Tibial artery (tissue), 4 donors: Measurements from ENCODE around the gene MKLN1.
A peak's percentile ranks its signal among the peaks of the same experiment; 100 is the strongest.

Source experiments
- DNase-seq, 2 donors: peaks; one replicate each; pipeline ENCODE4 v3.0.0-alpha.2; 2019
- H3K27ac ChIP-seq, 2 donors: fragments of 200-600 bp; sonication (generic) in 1 of 2; 1 replicate in 1 of 2; 2 replicates in 1 of 2; pipeline ENCODE4 v1.5.1; 2018 to 2019; ENCODE audit warnings: mild to moderate bottlenecking in 1 of 2
- H3K27me3 ChIP-seq, 2 donors: fragments of 200-600 bp; sonication (generic) in 1 of 2; one replicate each; pipeline versions ENCODE4 v1.5.1 to v1.6.0; 2016 to 2019
- H3K36me3 ChIP-seq, 3 donors: fragments of 200-600 bp; sonication (generic) in 2 of 3; one replicate each; pipeline ENCODE4 v1.5.1; 2016 to 2019; ENCODE audit warnings: mild to moderate bottlenecking in 2 of 3
- H3K4me1 ChIP-seq, 4 donors: fragments of 200-600 bp; sonication (generic) in 2 of 4; 1 replicate in 3 of 4; 2 replicates in 1 of 4; pipeline ENCODE4 v1.5.1; 2016 to 2019
- H3K4me3 ChIP-seq, 2 donors: fragments of 200-600 bp; sonication (generic) in 1 of 2; 1 replicate in 1 of 2; 2 replicates in 1 of 2; pipeline ENCODE4 v1.5.1; 2018 to 2019; ENCODE audit warnings: mild to moderate bottlenecking in 2 of 2
- H3K9me3 ChIP-seq, 3 donors: fragments of 200-600 bp; sonication (generic) in 1 of 3; one replicate each; pipeline ENCODE4 v1.5.1; 2016 to 2019
- CTCF ChIP-seq, 2 experiments: fragments of 200-600 bp in 1 of 2; fragments of 450-650 bp in 1 of 2; IDR thresholded peaks; one replicate each; pipeline ENCODE4 v1.5.1; 2017 to 2019; ENCODE audit warnings: antibody characterized with exemption in 2 of 2, mild to moderate bottlenecking in 1 of 2, moderate library complexity in 1 of 2
- intact Hi-C: fragments of 100-400 bp; cut with DNase I; formaldehyde crosslinking; loops from one replicate; pipeline ENCODE4 v1.15.0; 2023; ENCODE audit warnings: low total_unique reads

MKLN1 gene

GRCh38 chr7:131325179-131325840, 2.4 kb upstream of the MKLN1 start:
- Histone ChIP-seq H3K27ac (no peak overlapping the region), H3K36me3 (no peaks in the 10 kb centered on the region), H3K4me1 (peaks cover 0 to 33% (median 12%) of the 10 kb centered on the region in 4 donors), H3K9me3 (no peaks in the 10 kb centered on the region), H3K27me3 (no peaks in the 10 kb centered on the region), H3K4me3 (no peak overlapping the region)
- no peak for DNase-seq
- intact Hi-C loops = no loop called here
- TF ChIP-seq CTCF (IDR thresholded peaks at IDR 0.05) = no peak

GRCh38 chr7:131326576-131326975, 1.1 kb upstream of the MKLN1 start:
- Histone ChIP-seq H3K27ac (peak overlapping the region; percentile 99 to 100), H3K36me3 (no peaks in the 10 kb centered on the region), H3K4me3 (peak overlapping the region; percentile 83 to 100), H3K9me3 (no peaks in the 10 kb centered on the region), H3K4me1 (peaks cover 0 to 39% (median 15%) of the 10 kb centered on the region in 4 donors), H3K27me3 (no peaks in the 10 kb centered on the region)
- no peak for DNase-seq
- intact Hi-C loops = no loop called here
- no peak for TF ChIP-seq CTCF (IDR thresholded peaks at IDR 0.05)

DNA sequence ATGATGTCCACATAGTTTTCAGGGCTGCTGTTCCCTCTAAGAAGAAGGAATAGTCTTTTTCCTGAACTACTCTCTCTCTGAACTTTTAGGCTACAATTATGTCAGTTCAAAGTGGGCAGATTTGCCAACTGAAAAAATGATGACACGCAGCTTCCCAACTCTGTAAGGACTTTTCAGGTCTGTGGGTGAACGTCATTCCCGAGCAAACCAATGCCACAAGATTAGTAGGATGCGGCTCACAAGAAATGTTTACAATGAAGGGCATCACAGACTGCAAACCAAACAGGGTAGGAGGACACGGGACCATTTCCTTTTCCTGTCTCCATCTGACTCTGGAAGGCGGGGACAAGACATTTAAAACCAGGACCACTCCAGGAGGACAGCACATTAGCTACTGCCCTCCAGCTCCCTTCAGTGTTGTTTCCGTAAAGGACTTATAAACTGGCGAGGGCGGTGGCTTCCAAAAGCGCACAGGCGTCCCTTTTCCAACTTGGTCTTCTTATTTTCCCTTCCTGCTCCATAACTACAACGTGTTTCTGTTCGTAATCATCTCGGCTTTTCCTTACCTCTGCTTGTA, 539 bp upstream of the MKLN1 start:
- Histone ChIP-seq H3K36me3 (no peaks in the 10 kb centered on the region), H3K9me3 (no peaks in the 10 kb centered on the region), H3K4me3 (peak overlapping the region; percentile 83 to 100), H3K27me3 (no peaks in the 10 kb centered on the region), H3K4me1 (peaks cover 0 to 45% (median 15%) of the 10 kb centered on the region in 4 donors), H3K27ac (peak overlapping the region; percentile 99 to 100)
- no peak for TF ChIP-seq CTCF (IDR thresholded peaks at IDR 0.05)
- intact Hi-C loops = no loop called here
- DNase-seq = peak; percentile 59 to 73

GRCh38 chr7:131328377-131329175, 900 bp downstream of the MKLN1 start:
- no peaks in the 10 kb centered on the region for H3K27me3 ChIP-seq
- H3K9me3 ChIP-seq = no peaks in the 10 kb centered on the region
- H3K4me1 ChIP-seq = peaks cover 0 to 58% (median 19%) of the 10 kb centered on the region in 4 donors
- peak overlapping the region; percentile 83 to 100 for H3K4me3 ChIP-seq
- H3K36me3 ChIP-seq = peaks cover 0 to 5% (median 0%) of the 10 kb centered on the region in 3 donors
- DNase-seq = no peak
- TF ChIP-seq CTCF (IDR thresholded peaks at IDR 0.05) = no peak
- intact Hi-C loops = no loop called here
- peak overlapping the region; percentile 99 to 100 for H3K27ac ChIP-seq

GRCh38 chr7:131329176-131329570, 1.5 kb downstream of the MKLN1 start:
- Histone ChIP-seq H3K27me3 (no peaks in the 10 kb centered on the region), H3K27ac (peak overlapping the region; percentile 99 to 100), H3K9me3 (no peaks in the 10 kb centered on the region), H3K4me1 (peaks cover 0 to 62% (median 19%) of the 10 kb centered on the region in 4 donors), H3K36me3 (peaks cover 0 to 5% (median 0%) of the 10 kb centered on the region in 3 donors), H3K4me3 (peak overlapping the region; percentile 83 to 100)
- intact Hi-C loops = no loop called here
- DNase-seq = no peak
- TF ChIP-seq CTCF (IDR thresholded peaks at IDR 0.05) = no peak
